ENCODE data around the gene SDF2L1. TPM values are rescaled to one million over a fixed set of nuclear protein-coding genes. Genes with fewer than 3 reads are reported as not detected.

SDF2L1 gene
- total RNA-seq, 2 donors from 2014 or later, result 47.5 to 115 TPM

DNA sequence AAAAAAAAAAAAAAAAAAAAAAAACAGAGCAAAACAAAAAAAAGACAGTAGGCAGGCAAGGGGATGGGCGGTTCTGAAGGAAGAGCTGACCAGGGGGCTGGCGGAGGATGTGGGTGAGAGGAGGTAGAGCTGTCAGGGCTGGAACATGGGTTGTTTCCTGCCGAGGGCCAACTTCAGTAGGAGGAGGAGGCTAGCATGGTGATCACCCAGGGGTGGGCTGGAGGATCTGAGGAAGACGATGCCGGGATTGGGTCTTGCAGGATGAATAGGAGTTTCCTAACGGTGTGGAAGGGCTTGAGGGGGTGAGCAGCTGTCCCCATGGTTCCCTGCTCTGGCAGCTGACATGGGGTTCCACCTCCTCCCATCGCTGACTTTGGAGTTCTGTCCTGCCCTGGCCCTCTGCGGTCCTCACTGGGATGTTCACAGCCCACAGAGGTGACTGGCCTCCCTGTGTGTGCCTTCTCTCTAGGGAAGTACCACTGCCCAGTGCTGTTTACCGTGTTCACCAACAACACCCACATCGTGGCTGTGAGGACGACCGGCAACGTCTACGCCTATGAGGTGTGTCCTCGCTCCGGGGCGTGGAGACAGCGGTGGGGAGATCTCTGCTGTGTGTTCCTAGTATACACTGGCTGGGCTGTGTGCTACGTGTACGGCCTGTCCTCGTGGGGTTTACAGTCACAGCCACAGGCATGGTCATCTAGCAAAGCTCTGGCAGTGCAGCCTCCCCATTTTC, 38.9 kb downstream of the SDF2L1 start:
- Histone ChIP-seq H3K4me3 (no peak overlapping the region), H3K27me3 (no peaks in the 10 kb centered on the region), H3K36me3 (replicated peaks in 1 of 2; ENCODE audit: insufficient read depth in 1 of 2, low read depth in 2 of 2) (peaks cover 0 to 6% of the 10 kb centered on the region in 2 donors), H3K27ac (peak overlapping the region in 3 of 4 donors; percentile 78 to 89 (median 86)), H3K4me1 (peaks cover 47% of the 10 kb centered on the region), H3K9me3 (no peaks in the 10 kb centered on the region)
- no peak for TF ChIP-seq POLR2A (IDR thresholded peaks at IDR 0.05)
- TF ChIP-seq, protein P1, sequence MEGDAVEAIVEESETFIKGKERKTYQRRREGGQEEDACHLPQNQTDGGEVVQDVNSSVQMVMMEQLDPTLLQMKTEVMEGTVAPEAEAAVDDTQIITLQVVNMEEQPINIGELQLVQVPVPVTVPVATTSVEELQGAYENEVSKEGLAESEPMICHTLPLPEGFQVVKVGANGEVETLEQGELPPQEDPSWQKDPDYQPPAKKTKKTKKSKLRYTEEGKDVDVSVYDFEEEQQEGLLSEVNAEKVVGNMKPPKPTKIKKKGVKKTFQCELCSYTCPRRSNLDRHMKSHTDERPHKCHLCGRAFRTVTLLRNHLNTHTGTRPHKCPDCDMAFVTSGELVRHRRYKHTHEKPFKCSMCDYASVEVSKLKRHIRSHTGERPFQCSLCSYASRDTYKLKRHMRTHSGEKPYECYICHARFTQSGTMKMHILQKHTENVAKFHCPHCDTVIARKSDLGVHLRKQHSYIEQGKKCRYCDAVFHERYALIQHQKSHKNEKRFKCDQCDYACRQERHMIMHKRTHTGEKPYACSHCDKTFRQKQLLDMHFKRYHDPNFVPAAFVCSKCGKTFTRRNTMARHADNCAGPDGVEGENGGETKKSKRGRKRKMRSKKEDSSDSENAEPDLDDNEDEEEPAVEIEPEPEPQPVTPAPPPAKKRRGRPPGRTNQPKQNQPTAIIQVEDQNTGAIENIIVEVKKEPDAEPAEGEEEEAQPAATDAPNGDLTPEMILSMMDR (IDR thresholded peaks at IDR 0.05), result no peak
- DNase-seq (no peak), ATAC-seq (no peak)
- WGBS, 2 donors, result 94 to 96% methylated on average over 17 to 21 of the region's 21 CpGs
- intact Hi-C loops (cut with DNase I), result no loop called here

DNA sequence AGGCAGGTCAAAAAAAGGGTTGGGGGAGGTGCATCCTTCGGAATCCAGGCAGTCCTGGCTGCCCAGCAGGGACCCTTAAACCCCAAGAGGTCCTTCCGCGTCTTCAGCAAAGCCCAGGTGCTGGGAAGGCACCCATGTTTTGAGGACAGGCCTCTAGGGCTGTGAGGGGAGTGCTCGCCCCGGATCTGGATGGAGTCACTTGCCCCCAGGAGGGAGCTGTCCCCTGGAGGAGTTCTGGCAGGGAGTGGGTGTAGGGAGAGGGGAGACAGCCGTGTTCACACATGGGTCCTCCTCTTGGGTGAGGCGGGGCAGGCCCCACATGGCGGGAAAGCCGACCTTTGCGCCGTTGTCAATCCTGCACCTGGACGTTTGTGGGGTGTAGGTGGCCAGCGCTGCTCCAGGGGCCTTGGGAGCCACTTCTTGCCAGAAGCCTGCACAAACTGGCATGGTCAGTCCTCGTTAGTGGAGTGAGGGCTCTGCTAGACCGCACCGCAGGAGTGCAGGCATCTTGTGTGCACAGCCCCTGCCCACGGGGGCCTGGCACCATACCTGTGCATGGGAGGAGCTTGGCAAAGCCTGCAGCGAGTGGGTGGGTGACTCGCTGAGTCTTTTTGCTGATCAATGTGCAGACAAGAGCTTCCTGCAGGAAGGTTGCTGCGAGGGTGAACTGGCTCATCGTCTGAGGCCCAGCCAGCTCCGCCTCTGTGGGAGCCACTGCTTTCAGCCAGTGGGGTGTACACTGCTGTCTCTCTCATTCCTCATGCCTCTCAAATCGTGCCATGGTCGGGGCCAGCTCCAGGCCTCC, 39.7 kb downstream of the SDF2L1 start:
- peaks cover 0 to 8% of the 10 kb centered on the region in 2 donors for H3K36me3 ChIP-seq (replicated peaks in 1 of 2; ENCODE audit: insufficient read depth in 1 of 2, low read depth in 2 of 2)
- ATAC-seq, result no peak

DNA sequence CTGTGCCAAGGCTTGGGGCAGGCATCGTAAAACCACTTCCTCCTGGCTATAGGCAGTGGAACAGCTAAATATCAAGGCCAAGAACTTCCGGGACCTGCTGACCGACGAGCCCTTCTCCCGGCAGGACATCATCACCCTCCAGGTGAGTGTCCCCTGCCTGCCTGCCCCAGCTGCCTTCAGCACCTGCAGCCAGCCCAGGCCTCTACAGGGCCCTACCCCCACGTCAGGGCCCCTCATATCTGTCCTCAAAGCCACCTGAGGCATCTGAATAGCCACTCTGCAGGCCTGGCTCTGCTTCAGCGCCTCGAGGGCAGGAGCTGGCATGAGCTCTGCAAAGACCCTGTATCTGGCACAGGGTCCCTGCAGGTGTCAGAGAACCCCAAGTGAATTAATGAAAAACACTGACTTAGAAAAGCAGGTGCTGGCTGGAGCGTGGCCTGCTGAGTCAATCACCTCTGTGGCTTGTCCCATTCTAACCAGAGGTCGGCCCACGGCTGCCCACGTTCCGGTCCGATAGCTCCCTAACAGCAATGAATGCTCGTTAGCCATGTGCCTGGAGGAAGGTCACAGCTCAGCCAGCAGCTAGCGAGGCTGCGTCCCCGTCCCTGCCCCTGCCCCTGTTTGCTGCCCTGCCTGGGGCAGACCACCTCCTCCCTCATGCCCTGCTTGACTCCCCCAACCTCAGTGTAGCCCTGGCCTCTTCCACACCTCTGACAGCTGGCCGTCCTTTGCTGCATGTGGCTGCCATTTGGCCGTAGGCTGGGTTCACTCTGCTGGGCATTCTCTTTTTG, 40.5 kb downstream of the SDF2L1 start:
- DNase-seq, result peak in 3 of 4 donors; percentile 37 to 58 (median 44)
- H3K36me3 ChIP-seq (replicated peaks in 1 of 2; ENCODE audit: insufficient read depth in 1 of 2, low read depth in 2 of 2), result peaks cover 0 to 8% of the 10 kb centered on the region in 2 donors

More for the DNA sequence above, 39.7 kb downstream of the SDF2L1 start:
- H3K27ac ChIP-seq, result peak overlapping the region; percentile 78 to 89 (median 84)
- H3K4me3 ChIP-seq, result no peak overlapping the region
- no peaks in the 10 kb centered on the region for H3K9me3 ChIP-seq
- peaks cover 55% of the 10 kb centered on the region for H3K4me1 ChIP-seq
- H3K27me3 ChIP-seq, result no peaks in the 10 kb centered on the region
- TF ChIP-seq, protein P1 (IDR thresholded peaks at IDR 0.05), result no peak
- no peak for TF ChIP-seq POLR2A (IDR thresholded peaks at IDR 0.05)
- intact Hi-C loops (cut with DNase I), result no loop called here
- peak in 2 of 4 donors; percentile 18 to 50 for DNase-seq
- 62 to 64% methylated on average over 16 to 24 of the region's 24 CpGs for WGBS, 2 donors

DNA sequence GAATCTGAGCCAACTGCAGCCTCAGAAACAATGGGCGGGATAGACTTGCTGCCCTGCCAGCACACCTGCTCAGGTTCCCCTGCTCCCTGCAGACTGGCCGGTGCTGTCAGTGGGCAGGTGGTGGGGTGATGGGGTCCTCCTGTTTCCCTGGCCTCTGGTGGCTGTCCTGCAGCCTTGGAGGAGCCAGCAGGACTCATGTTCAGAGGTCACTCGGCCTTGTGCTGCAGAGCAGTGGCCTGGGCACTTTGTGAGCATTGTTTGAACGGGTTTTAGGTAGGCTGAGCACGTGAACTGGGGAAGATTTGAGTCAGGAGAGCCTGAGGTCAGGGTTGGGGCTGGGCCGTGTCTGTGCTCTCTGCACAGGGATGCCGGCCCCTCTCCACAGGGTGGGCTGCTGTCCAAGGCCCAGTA, 41.3 kb downstream of the SDF2L1 start:
- Histone ChIP-seq H3K4me1 (peaks cover 71% of the 10 kb centered on the region), H3K4me3 (no peak overlapping the region), H3K9me3 (no peaks in the 10 kb centered on the region), H3K27me3 (no peaks in the 10 kb centered on the region), H3K27ac (peak overlapping the region; percentile 78 to 89 (median 84)), H3K36me3 (replicated peaks in 1 of 2; ENCODE audit: insufficient read depth in 1 of 2, low read depth in 2 of 2) (peaks cover 0 to 8% of the 10 kb centered on the region in 2 donors)
- DNase-seq (peak; percentile 73 to 89 (median 88)), ATAC-seq (peak; percentile 69)
- intact Hi-C loops (cut with DNase I), result no loop called here
- 43 to 48% methylated on average over 3 to 7 of the region's 7 CpGs for WGBS, 2 donors
- peak in 1 of 3 donors; percentile 18 for TF ChIP-seq POLR2A (IDR thresholded peaks at IDR 0.05)
- TF ChIP-seq, protein P1 (IDR thresholded peaks at IDR 0.05), result no peak

More for the DNA sequence above, 40.5 kb downstream of the SDF2L1 start:
- 47 to 49% methylated on average over 5 to 20 of the region's 20 CpGs for WGBS, 2 donors
- Histone ChIP-seq H3K27ac (peak overlapping the region; percentile 78 to 89 (median 84)), H3K4me1 (peaks cover 63% of the 10 kb centered on the region), H3K27me3 (no peaks in the 10 kb centered on the region), H3K9me3 (no peaks in the 10 kb centered on the region), H3K4me3 (no peak overlapping the region)
- intact Hi-C loops (cut with DNase I), result no loop called here
- no peak for ATAC-seq
- no peak for TF ChIP-seq POLR2A (IDR thresholded peaks at IDR 0.05)
- TF ChIP-seq, protein P1 (IDR thresholded peaks at IDR 0.05), result no peak

Data from body of pancreas (tissue), 4 donors.